AG04450 (cell line): ENCODE measurements around the gene LBH. TPM values are rescaled to one million over a fixed set of nuclear protein-coding genes. Genes with fewer than 3 reads are reported as not detected.

Source experiments
- CTCF ChIA-PET: fragments of 300-600, 350-600 bp; formaldehyde crosslinking; extraction: SDS; loops from one replicate; lab custom pipeline; 2022; ENCODE audit warnings: antibody characterized with exemption, inconsistent platforms; lab: Charles Lee
- POLR2A ChIA-PET: fragments of 350-600 bp; formaldehyde crosslinking; extraction: SDS; loops from one replicate; lab custom pipeline; 2021; ENCODE audit warnings: antibody characterized with exemption, inconsistent platforms; lab: Yijun Ruan, JAX
- DNase-seq: peaks from one replicate; pipeline ENCODE4 v3.0.0-alpha.2; 2011; ENCODE audit warnings: low read depth, low spot score
- H3K27ac ChIP-seq: one replicate; pipeline ENCODE4 v1.5.1; 2012; ENCODE audit warnings: low read depth, low read length, control low read depth
- H3K27me3 ChIP-seq: one replicate; pipeline ENCODE4 v1.6.0; 2012; ENCODE audit warnings: low read length; ENCODE audit not compliant: control insufficient read depth, insufficient read depth
- H3K4me3 ChIP-seq: 2 replicates; pipeline ENCODE4 v1.5.1; 2011; ENCODE audit warnings: mild to moderate bottlenecking, low read depth, low read length, control low read depth
- H3K9me3 ChIP-seq: 2 replicates; pipeline ENCODE4 v1.5.1; 2012; ENCODE audit warnings: low read length; ENCODE audit not compliant: control insufficient read depth, insufficient read depth
- CTCF ChIP-seq: IDR thresholded peaks from 2 replicates; pipeline ENCODE4 v1.5.1; 2011; ENCODE audit warnings: low read depth, low read length, control low read depth, inconsistent platforms
- polyA plus RNA-seq: library from polyadenylated mRNA; depleted of rRNA; stranded (reverse); fragments of >200 nt; gene quantifications from 2 replicates; pipeline ENCODE4 v1.2.3, GENCODE V29; 2011

LBH gene
- polyA plus RNA-seq, 1 experiment: 381 TPM

GRCh38 chr2:30231996-30232800, 864 bp downstream of the LBH start:
- no peak for DNase-seq
- Histone ChIP-seq H3K9me3 (no peaks in the 10 kb centered on the region; the same call in 1 of the 2 replicates), H3K4me3 (peak overlapping the region; percentile 89), H3K27me3 (no peaks in the 10 kb centered on the region), H3K27ac (peak overlapping the region; percentile 57)
- TF ChIP-seq CTCF: no peak
- ChIA-PET POLR2A (interaction anchor here (0.6 to 5.0 kb wide), 36 partner anchors 8 to 479 kb away, joined by 3 to 81 read pairs (median 5); partner anchors contain the start of gene YPEL5), CTCF (interaction anchor here (0.6 to 0.9 kb wide), 5 partner anchors 23 to 1605 kb away, joined by 3 to 5 read pairs (median 3); no protein-coding TSS in a partner anchor)

GRCh38 chr2:30232801-30233130, 1.4 kb downstream of the LBH start:
- Histone ChIP-seq H3K27me3 (no peaks in the 10 kb centered on the region), H3K9me3 (no peaks in the 10 kb centered on the region; the same call in 1 of the 2 replicates), H3K4me3 (peak overlapping the region; percentile 89), H3K27ac (peak overlapping the region; percentile 52)
- ChIA-PET CTCF (interaction anchor here (0.8 to 2.2 kb wide), 5 partner anchors 24 to 478 kb away, joined by 3 to 20 read pairs (median 3); no protein-coding TSS in a partner anchor), POLR2A (interaction anchor here (1.0 to 5.0 kb wide), 23 partner anchors 12 to 479 kb away, joined by 3 to 81 read pairs (median 6); partner anchors contain the start of gene YPEL5)
- no peak for DNase-seq
- no peak for TF ChIP-seq CTCF

- Histone ChIP-seq H3K9me3 (no peaks in the 10 kb centered on the region; the same call in 1 of the 2 replicates), H3K27me3 (no peaks in the 10 kb centered on the region), H3K27ac (no peak overlapping the region), H3K4me3 (peak overlapping the region; percentile 89)
- TF ChIP-seq CTCF: no peak
- no peak for DNase-seq
- POLR2A ChIA-PET: interaction anchor here (0.8 to 5.0 kb wide), 15 partner anchors 10 to 478 kb away, joined by 3 to 81 read pairs (median 7); partner anchors contain the start of gene YPEL5
- CTCF ChIA-PET: interaction anchor here (1.4 to 2.6 kb wide), 3 partner anchors 69 to 478 kb away, joined by 3 to 20 read pairs (median 18); no protein-coding TSS in a partner anchor
Measured at GRCh38 chr2:30233271-30234009, 2.1 kb downstream of the LBH start.

- peak overlapping the region; percentile 57 for H3K27ac ChIP-seq
- H3K27me3 ChIP-seq: no peaks in the 10 kb centered on the region
- TF ChIP-seq CTCF: no peak
- DNase-seq: peak; percentile 83
- H3K4me3 ChIP-seq: peak overlapping the region; percentile 89
- H3K9me3 ChIP-seq: no peaks in the 10 kb centered on the region; the same call in 1 of the 2 replicates
- ChIA-PET CTCF (interaction anchor here (1.4 to 2.6 kb wide), 3 partner anchors 70 to 477 kb away, joined by 3 to 20 read pairs (median 18); no protein-coding TSS in a partner anchor), POLR2A (interaction anchor here (0.7 to 5.0 kb wide), 9 partner anchors 8 to 477 kb away, joined by 3 to 81 read pairs (median 8); no protein-coding TSS in a partner anchor)
Measured at GRCh38 chr2:30234180-30234971, 3.0 kb downstream of the LBH start.
